D721Med (cell line): ENCODE results near the gene HIVEP3.
"Not testable (repeated sequence)": the region's sequence is repeated elsewhere in the genome, so short reads cannot be mapped to it uniquely, and the experiment has no call there.

ENCODE experiments used
- DNase-seq: peaks from one replicate; pipeline ENCODE4 v3.0.0; 2011; ENCODE audit warnings: low spot score; ENCODE audit not compliant: insufficient read length
- FAIRE-seq: peaks from 2 replicates; lab custom pipeline; 2011; peaks lifted over from hg19 to GRCh38; lab: Jason Lieb, UNC
- TF ChIP-seq, protein P1 (sequence below): IDR thresholded peaks from 2 replicates; pipeline ENCODE4 v1.5.1; 2012; ENCODE audit warnings: mild to moderate bottlenecking, control low read depth; ENCODE audit not compliant: insufficient read depth; ENCODE audit errors: missing control alignments

The HIVEP3 gene

DNA sequence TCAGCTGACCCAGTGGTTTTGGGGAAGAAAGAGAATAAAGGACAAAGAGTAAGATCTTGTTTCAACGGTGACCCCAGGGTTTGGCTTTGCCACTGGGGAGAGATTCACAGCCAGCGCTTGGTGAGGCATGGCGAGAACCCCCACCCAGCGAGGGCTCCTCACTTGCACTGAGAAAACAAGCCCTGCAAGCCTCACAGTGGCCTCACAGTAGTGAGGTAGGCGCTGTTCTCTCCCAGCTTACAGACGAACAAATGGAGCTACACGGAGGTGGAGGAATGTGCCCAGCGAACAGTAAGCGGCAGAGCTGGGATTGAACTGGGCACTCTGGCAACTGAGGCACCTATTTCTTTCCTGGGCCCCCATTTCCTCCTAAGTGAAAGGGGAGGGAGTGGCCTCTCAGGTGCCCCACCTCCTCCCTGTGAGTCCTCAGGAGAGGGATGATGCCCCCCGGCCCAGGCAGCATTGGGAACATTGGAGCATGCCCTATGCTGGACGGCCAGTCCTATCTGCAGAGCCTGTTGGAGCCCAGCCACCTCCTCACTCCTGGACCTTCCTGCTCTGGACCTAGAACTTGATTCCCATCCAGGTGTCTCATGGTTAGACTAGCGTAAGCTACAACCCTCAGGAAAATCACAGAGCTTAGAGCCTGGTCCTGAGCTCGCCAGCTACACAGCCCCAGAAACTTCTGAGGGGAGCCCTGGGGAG, 360.8 kb downstream of the HIVEP3 start:
- FAIRE-seq (no peak), DNase-seq (no peak)
- TF ChIP-seq, protein P1, sequence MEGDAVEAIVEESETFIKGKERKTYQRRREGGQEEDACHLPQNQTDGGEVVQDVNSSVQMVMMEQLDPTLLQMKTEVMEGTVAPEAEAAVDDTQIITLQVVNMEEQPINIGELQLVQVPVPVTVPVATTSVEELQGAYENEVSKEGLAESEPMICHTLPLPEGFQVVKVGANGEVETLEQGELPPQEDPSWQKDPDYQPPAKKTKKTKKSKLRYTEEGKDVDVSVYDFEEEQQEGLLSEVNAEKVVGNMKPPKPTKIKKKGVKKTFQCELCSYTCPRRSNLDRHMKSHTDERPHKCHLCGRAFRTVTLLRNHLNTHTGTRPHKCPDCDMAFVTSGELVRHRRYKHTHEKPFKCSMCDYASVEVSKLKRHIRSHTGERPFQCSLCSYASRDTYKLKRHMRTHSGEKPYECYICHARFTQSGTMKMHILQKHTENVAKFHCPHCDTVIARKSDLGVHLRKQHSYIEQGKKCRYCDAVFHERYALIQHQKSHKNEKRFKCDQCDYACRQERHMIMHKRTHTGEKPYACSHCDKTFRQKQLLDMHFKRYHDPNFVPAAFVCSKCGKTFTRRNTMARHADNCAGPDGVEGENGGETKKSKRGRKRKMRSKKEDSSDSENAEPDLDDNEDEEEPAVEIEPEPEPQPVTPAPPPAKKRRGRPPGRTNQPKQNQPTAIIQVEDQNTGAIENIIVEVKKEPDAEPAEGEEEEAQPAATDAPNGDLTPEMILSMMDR = no peak

DNA sequence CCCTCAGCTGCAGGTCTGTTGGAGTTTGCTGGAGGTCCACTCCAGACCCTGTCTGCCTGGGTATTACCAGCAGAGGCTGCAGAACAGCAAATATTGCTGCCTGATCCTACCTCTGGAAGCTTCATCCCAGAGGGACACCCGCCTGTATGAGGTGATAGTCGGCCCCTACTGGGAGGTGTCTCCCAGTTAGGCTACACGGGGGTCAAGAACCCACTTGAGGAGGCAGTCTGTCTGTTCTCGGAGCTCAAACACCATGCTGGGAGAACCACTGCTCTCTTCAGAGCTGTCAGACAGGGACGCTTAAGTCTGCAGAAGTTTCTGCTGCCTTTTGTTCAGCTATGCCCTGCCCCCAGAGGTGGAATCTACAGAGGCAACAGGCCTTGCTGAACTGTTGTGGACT, 364.0 kb downstream of the HIVEP3 start:
- DNase-seq, FAIRE-seq: not testable (repeated sequence)

DNA sequence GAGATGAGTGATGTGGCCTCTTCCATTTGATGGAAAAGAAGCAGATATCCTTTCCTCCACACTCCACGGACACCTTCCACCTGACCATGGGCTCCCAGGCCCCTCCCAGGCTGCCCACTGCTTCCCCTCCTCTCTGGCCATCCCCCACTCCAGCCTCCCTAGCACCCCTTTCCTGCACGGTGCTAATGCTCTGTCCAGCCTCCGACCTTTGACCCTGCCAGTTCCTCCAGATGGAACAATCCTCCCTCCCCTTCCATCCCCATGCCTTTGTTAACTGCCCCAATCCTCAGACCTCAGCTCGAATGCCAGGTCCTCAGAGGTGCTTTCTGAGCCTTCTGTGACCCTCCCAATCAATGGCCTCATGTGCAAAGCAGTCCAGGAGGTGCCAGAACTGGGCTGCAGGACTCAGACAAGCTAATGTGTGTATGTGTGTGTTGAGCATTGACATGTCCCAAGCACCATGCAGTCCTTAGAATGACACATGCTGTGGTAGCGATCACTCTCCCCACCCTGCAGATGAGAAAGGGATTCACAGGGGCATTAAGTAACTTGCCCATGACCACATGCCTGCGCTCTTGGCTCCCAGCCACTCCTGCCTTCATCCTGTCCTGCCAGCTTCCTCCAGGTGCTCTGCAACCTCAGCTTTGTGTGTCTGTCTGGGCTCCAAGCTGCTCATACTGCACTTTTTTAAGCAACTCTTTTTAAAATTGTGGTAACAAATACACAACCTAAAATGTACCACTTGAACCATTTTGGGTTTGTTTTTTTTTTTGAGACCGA, 370.8 kb downstream of the HIVEP3 start:
- TF ChIP-seq, protein P1 = no peak
- no peak for FAIRE-seq
- no peak for DNase-seq

DNA sequence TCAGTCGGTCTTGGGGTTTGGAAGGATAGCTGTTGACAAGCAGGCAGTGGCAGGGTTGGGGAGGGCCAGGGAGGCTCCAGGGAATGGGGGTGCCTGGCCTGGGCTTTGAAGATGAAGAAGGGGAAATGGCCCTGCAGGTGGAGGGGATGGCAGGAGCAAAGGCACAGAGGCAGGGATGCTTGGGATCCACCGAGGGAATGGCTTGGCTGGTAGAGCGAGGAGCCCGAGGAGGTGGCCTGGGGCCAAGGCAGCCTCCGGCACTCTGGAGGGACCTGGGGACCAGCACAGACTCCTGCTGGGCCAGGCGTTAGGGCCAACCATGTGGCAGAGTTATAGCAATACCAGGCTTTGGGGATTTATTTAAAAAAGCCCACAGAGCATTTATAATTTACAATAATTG, 371.4 kb downstream of the HIVEP3 start:
- FAIRE-seq (no peak), DNase-seq (no peak)
- TF ChIP-seq, protein P1 = no peak

DNA sequence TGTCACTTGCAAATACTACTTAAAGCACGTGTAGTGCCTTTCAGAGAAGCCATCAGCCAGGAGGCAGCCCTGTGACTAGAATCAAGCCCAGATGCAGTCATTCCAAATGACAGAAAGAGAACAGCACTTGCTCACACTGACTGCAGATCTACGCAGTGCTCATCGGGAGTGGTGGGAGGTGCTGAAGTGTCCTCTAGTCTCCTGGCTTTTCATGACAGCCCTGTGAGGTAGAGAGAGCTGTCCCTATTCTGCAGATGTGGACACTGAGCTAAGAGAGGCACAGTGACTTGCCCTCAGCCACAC, 371.9 kb downstream of the HIVEP3 start:
- DNase-seq = no peak
- no peak for FAIRE-seq
- TF ChIP-seq, protein P1 = no peak

DNA sequence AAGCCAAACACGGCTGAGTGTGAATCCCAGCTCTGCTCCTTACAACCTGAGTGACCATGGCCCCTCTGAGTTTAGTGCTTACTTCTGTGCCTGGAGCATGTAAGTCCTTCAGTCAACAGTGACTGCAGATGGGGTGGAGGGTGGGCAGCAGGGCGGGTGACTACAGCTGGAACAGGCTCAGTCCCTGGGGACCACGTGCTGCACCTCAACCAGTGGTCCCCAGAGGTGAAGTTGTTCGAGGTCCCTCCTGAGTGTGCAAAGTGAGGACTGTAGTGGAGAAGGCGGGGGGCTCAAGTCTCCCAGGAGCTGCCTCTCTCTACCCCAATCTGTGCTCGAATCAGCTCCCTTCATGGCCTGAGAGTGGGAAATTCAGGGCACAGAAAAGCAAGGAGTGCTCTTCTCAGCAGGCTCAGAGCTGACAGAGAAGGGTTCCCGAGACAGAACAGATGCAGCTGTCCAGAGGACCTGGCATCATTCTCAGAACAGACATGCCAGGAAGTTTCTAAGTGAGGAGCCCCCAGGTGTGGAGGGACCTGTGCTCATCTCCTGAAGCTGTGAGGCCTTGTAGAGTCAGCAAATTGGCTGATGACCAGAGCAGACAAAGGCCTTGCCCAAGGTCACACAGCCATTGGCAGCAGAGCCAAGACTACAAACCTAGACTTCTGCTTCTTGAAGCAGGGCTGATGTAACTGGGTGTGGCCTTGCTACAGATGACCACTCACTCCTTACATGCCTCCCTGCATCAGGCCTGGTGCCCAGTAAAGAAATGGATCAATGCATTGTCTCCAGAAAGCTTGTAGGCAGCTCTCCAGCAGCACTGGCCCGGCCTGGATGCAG, 372.5 kb downstream of the HIVEP3 start:
- DNase-seq (no peak), FAIRE-seq (no peak)
- TF ChIP-seq, protein P1 = no peak

DNA sequence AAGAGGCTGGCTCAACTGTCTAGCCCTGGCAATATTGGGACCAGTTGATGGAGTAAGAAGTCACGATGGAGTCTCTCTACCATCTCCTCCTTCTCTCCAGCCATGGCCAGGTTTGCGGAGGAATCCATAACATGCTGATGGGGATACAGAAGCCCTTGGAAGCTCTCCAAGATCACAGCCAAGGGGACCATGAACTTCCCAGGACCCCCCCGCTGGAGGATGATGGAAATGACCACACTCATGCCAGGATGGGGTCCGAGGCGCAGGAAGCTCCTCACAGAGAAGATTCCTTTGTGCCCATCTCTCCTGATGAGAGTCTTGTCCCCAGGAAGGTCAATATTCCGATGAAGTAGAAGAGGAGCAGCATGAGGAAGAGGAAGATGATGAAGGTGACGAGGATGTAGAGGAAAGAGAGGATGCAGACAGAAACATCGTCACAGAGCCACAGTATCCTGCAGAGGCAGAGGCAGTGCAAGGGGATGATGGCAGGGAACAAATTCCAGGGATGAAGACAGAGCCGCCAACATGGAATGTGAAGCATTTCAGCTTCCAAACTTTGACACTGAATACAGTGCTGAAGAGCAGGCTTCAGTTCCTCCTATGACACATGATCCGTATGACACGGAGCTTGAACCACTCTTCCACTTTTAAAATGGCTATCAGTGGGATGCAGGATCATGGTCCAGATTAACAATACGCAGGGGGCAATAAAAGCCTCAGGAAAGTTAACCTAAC, 376.4 kb downstream of the HIVEP3 start:
- TF ChIP-seq, protein P1 = no peak
- no peak for DNase-seq
- FAIRE-seq = no peak
